Activated CD4-positive, alpha-beta T cell treated with anti-CD3 and anti-CD28 coated beads for 48 hours (primary cell): ENCODE data around the gene ERI2.
"Not testable (repeated sequence)": the region's sequence is repeated elsewhere in the genome, so short reads cannot be mapped to it uniquely, and the experiment has no call there.

Source experiments
- DNase-seq: peaks from one replicate; pipeline ENCODE4 v3.0.0-alpha.2; 2020

The ERI2 gene

DNA sequence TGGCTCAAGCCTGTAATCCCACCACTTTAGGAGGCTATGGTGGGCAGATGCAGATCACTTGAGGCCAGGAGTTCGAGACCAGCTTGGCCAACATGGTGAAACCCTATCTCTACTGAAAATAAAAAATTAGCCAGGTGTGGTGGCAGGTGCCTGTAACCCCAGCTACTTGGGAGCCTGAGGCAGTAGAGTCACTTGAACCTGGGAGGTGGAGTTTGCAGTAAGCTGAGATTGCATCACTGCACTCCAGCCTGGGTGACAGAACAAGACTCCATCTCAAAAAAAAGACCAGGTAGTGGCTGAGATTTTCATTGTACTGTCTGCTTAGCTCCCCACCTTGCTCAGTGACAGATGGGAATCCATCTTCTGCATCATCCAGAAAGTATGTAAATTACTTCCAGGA lies 41.8 kb downstream of the ERI2 start:
- not testable (repeated sequence) for DNase-seq

DNA sequence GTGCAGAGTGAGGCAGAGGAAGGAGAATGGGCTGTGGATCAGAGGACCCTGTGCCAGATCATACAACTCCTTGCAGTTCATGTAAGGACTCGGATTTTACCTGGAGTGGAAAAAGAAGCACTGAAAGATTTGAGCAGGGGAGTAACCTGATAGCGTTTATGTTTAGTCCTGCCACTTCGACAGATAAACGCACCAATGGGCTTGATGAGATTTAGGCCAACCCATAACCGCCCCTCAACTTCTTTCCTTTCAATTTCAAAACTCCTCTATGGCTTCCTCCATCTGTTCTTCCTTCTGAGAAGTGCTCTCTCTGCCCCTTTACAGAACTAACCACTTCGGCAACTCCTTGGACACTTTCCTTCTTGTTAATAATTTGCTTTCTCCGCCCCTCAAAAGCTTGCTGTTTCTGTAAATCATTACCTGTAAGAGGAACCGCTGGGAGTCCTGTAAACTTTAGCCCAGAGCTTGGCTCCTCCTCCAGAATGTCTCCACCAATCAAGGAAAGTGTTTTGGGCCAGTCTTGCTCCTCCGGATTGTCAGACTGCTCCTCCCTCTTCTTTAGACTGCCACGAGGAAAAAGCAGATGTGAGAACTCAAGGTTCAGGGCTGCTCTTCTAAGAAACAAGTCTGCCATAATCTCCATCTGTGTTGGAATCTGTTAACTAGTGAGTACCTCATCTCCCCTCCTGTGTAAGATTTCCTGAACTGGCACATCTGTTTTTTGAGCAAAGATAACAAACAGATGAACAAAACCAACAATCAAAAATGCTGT lies 42.6 kb downstream of the ERI2 start, which contains the start of gene ACSM3:
TSS of gene ACSM3 (plus strand) at position 554 of the 772 bp plus-strand sequence. CDS start 6,021 bp downstream, outside the sequence.
- peak; percentile 70 for DNase-seq

DNA sequence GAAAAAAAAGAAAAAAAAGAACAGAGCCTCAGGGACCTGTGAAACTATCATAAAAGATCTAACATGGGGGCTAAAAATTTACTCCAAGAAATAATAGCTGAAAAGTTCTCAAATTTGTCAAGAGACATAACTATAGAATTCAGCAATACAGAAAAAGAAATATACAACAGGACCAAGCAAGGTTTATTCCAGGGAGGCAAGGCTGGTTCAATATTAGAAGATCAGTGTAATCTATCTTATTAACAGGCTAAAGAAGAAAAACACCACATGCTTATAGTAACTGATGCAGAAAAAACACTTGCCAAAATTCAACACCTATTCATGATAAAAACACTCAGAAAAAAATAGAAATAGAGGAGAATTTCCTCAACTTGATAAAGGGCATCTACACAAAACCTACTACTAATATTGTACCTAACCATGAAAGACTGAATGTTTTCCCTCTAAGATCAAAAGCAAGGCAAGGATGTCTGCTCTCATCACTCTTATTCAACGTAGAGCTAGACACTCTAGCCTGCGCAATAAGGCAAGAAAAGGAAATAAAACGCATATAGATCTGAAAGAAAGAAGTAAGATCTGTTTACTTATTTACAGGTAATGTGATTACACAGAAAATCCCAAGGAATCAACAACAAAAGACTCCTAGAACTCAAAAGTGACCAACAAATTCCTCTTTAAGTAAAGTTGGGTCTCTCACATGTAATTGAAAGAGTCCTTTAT lies 43.7 kb downstream of the ERI2 start:
- no peak for DNase-seq

DNA sequence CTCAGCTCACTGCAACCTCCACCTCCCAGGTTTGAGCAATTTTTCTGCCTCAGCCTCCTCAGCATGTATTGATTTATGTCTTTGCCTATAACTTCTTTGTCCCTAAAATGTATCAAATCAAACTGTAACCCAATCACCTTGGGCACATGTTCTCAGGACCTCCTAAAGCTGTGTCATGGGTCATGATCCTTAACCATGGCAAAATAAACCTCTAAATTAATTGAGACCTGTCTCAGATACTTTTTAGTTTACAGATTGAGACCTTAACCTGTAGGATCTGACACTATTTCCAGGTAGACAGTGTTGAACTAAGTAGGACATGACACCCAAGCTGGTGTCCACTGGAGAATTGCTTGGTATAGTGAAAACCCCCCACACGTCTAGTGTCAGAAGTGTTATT lies 45.1 kb downstream of the ERI2 start:
- no peak for DNase-seq

DNA sequence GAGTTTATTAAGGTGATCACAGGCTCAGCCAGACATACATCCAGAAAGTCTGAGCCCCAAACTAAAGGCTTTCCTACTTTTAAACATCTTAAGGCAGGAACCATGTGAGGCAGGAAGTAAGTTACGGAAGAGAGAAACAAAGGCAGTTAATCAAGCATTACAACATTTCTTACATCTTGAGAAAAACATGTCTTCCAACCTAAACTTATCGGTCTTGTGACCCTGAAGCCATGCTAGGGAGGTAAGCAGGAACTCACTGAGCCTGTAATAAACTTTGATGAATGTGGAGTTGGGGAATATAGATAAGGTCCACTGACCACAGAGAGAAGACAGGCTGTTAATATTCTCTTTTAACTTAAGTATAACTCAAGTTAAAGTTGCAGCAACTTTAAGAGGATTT lies 45.9 kb downstream of the ERI2 start:
- no peak for DNase-seq

DNA sequence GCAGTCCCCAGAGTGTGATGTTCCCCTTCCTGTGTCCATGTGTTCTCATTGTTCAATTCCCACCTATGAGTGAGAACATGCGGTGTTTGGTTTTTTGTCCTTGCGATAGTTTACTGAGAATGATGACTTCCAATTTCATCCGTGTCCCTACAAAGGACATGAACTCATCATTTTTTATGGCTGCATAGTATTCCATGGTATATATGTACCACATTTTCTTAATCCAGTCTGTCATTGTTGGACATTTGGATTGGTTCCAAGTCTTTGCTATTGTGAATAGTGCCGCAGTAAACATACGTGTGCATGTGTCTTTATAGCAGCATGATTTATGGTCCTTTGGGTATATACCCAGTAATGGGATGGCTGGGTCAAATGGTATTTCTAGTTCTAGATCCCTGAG lies 50.5 kb downstream of the ERI2 start:
- not testable (repeated sequence) for DNase-seq

DNA sequence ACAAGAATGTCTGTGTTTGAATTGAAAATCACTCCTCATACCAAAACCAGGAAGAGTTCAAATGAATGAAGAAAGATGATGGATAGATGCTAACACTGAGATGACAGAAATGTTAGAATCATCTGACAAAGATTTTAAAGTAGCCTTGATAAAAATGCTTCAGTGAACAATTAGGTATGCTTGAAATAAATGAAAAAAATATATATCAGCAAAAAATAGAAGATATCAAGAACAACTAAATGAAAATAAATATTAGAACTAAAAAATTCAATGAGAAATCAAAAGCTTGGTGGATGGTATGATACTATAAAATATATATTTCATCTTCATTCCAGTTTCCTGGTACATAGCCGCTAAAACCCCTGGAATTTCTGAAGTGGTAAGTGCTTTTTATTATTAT lies 51.0 kb downstream of the ERI2 start:
- no peak for DNase-seq

DNA sequence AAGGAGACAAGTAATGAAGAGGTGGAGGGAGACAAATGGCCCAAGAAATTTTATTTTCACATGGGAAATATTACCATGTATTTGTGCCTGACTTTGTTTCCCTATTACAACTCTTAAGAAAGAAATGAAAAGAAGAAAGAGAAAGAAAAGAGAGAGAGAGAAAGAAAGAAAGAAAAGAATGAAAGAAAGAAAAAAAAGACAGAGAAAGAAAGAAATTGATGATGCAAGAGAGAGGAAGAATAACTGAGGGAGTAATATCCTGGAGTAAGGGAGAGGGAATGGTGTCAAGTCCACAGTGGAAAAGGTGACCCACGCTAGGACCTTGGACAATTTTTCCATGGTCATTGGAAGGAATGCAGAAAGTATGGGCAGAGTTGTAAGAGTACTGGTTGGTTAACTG lies 52.5 kb downstream of the ERI2 start:
- DNase-seq = no peak

DNA sequence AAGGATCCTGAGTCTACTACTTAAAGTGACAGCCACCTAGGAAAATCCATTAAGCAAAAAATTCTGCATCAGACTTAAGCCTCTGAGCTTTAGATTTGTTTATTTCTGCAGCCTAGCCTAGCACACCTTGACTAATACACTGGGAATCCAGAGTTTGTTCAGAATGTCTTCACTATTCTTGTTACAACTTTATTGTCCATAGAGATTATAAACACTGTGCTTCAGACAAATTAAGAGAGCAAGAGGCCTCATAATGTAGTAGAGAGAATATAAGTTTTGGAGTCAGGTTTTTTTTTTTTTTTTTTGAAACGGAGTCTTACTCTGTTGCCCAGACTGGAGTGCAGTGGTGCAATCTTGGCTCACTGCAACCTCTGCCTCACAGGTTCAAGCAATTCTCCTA lies 55.7 kb downstream of the ERI2 start:
- DNase-seq = no peak

DNA sequence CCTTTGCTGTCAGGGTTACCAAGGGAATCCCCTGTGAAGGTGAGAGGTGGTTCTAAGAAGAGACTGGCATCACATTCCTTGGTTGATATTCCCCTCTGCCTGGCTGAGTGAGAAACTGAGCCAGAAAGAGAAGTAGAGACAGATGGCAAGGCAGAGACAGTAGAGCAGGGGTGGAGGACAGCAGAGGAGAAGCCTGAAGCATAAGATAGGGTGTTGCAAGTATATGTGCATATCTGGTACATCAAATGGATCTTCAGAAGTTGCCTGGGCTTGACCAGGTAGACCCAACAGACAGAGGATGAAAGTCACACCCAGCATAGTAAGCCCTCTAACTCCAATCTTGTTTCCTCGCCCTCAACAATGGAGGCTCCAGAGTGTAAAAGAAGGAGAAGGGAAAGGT lies 56.8 kb downstream of the ERI2 start:
- no peak for DNase-seq

DNA sequence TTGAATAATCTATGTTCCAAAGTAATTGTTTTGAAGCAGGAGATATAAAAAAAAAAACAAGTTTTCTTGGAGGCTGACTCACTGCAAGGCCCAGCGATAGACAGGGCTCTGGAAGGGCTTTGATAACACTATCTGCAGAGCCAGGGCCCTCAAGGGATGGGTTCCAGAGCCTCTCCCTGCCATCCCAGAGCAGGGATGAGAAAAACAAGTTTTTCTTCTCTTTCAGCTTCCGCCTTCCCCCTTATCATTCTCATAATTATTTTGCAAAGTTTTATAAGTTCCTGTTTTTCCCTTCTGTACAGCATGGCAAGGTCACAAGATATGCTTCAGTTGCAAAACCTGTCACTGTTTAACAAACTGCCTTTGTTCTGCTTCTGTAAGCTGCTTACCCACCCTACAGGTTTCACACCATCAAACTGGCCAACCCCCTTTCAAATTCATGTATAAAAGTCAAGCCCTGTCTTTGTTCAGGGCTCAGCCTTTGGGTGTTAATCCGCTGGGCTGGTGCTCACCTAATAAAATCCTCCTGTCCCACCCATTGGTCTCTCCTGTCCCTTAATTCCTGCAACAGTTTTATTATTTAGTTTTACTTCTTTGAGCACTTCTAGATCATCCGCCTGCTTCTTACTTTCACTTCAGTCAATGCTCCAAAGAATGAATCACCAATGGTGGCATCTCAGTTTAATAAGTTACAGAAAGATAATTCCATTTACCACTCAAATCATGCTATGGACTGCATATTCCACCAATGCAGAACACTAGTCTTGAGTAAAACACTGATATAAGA lies 59.0 kb downstream of the ERI2 start:
- DNase-seq = no peak

DNA sequence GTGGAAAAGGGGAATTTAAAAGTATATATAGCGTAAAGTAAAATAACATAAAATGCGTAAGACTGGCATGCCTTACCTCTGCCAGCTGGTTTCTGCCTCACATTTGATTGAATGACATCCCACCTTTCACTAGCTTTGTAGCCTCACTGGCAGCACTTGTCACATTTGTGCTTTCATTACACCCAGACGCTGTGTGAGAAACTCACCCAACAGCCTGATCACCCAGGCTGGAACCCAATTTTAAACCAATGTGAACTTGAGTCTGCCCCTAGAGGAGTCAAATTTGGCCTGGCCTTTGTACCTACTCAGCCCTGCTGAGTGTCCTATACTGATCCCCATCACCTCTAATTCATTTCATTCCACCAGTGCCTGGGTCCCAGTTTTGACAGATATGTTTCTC lies 59.8 kb downstream of the ERI2 start:
- DNase-seq = no peak
